T-cell (primary cell): ENCODE results near the gene ARF3. TPM values are rescaled to one million over a fixed set of nuclear protein-coding genes. Genes with fewer than 3 reads are reported as not detected.

ENCODE experiments used
- ATAC-seq, 4 experiments: fragments of 200-7000 bp in 3 of 4; fragments of 150-1000 bp in 1 of 4; cut with Tn5 transposase; replicated peaks in 1 of 4; 1 replicate in 3 of 4; 2 replicates in 1 of 4; pipeline ENCODE4 v1.10.0; 2021; ENCODE audit warnings: moderate library complexity in 3 of 4, mild to moderate bottlenecking in 2 of 4, moderate number of reproducible peaks in 1 of 4
- CTCF ChIA-PET, 2 donors: fragments of 300-600 bp; sonication (Branson Sonifier 250); formaldehyde crosslinking; loops; one replicate each; lab custom pipeline; 2022; ENCODE audit warnings: antibody characterized with exemption in 2 of 2; lab: Charles Lee
- POLR2A ChIA-PET, 2 donors: fragments of 300-600 bp; sonication (Branson Sonifier 250); formaldehyde crosslinking; loops; one replicate each; lab custom pipeline; 2022; ENCODE audit warnings: antibody characterized with exemption in 2 of 2; lab: Charles Lee
- DNase-seq, 35 experiments: peaks; one replicate each; pipeline versions ENCODE4 v3.0.0 to v3.0.0-alpha.2; 2013 to 2023
- H3K27ac ChIP-seq: one replicate; pipeline ENCODE4 v1.5.1; 2013; ENCODE audit warnings: low read length
- H3K27me3 ChIP-seq, 2 experiments: replicated peaks in 1 of 2; 1 replicate in 1 of 2; 2 replicates in 1 of 2; pipeline versions ENCODE4 v1.6.1 to v1.7.0; 2013; ENCODE audit warnings: low read length in 1 of 2, mixed read lengths in 1 of 2; ENCODE audit not compliant: control insufficient read depth in 2 of 2, insufficient read depth in 2 of 2; ENCODE audit errors: extremely low read depth in 1 of 2
- H3K36me3 ChIP-seq, 2 donors: 1 replicate in 1 of 2; 2 replicates in 1 of 2; pipeline versions ENCODE4 v1.6.1 to v1.7.0; 2013; ENCODE audit warnings: low read length in 1 of 2; ENCODE audit not compliant: control insufficient read depth in 2 of 2, insufficient read depth in 1 of 2; ENCODE audit errors: extremely low read depth in 1 of 2
- H3K4me1 ChIP-seq, 2 experiments: 1 replicate in 1 of 2; 2 replicates in 1 of 2; pipeline versions ENCODE4 v1.6.1 to v1.7.0; 2013; ENCODE audit warnings: low read length in 2 of 2, mixed read lengths in 1 of 2; ENCODE audit not compliant: insufficient read depth in 2 of 2, control insufficient read depth in 1 of 2; ENCODE audit errors: extremely low read depth in 1 of 2
- H3K4me3 ChIP-seq, 2 donors: 1 replicate in 1 of 2; 2 replicates in 1 of 2; pipeline versions ENCODE4 v1.5.1 to v1.7.0; 2013; ENCODE audit warnings: mild to moderate bottlenecking in 2 of 2, low read length in 1 of 2, moderate library complexity in 1 of 2; ENCODE audit not compliant: control insufficient read depth in 1 of 2; ENCODE audit errors: extremely low read depth in 1 of 2
- H3K9me3 ChIP-seq: 2 replicates; pipeline ENCODE4 v1.7.0; 2013
- H3K27ac Mint-ChIP-seq, 2 donors: one replicate each; pipeline ENCODE4 v1.8.0; 2020 to 2021; ENCODE audit warnings: mild to moderate bottlenecking in 2 of 2, mixed read lengths in 2 of 2
- H3K27me3 Mint-ChIP-seq, 2 donors: one replicate each; pipeline ENCODE4 v1.8.0; 2021 to 2022; ENCODE audit warnings: mixed read lengths in 2 of 2
- H3K36me3 Mint-ChIP-seq: one replicate; pipeline ENCODE4 v1.8.0; 2021; ENCODE audit warnings: mixed read lengths
- H3K4me1 Mint-ChIP-seq, 3 donors: one replicate each; pipeline ENCODE4 v1.8.0; 2020 to 2022; ENCODE audit warnings: mixed read lengths in 3 of 3, mild to moderate bottlenecking in 1 of 3
- H3K4me3 Mint-ChIP-seq, 3 donors: one replicate each; pipeline ENCODE4 v1.8.0; 2020 to 2022; ENCODE audit warnings: mild to moderate bottlenecking in 3 of 3, mixed read lengths in 3 of 3, moderate library complexity in 3 of 3
- H3K9me3 Mint-ChIP-seq, 3 donors: one replicate each; pipeline ENCODE4 v1.8.0; 2020 to 2022; ENCODE audit warnings: mixed read lengths in 3 of 3
- WGBS: methylation state at CpG from one replicate; pipeline ENCODE4 v1.1.5; 2013; ENCODE audit warnings: missing lambda C conversion rate; ENCODE audit not compliant: insufficient coverage; 5-methylcytosine and 5-hydroxymethylcytosine counted together
- total RNA-seq, 35 experiments: library from RNA in 6 of 35; stranded (reverse) in 6 of 35; fragments of 120-200 nt in 1 of 35; gene quantifications; one replicate each; pipeline versions ENCODE4 v1.2.1 to v1.2.4 and lab custom pipeline; 2013 to 2026

ARF3 gene
- total RNA-seq, 5 donors from 2014 or later (not counting 1 experiment from before 2014, with no cell fraction given) = 63.6 to 82.9 (median 74.3) TPM

GRCh38 chr12:48997719-48998496, 40.6 kb upstream of the ARF3 start:
- peaks cover 37 to 45% (median 44%) of the 10 kb centered on the region in 3 donors for H3K4me1 Mint-ChIP-seq
- peak in 3 of 4 experiments; percentile 10 to 32 (median 24) for ATAC-seq
- ChIA-PET CTCF (interaction anchor here (0.5 to 2.8 kb wide), 16 partner anchors 10 to 138 kb away, joined by 3 to 22 read pairs (median 5); partner anchors contain the start of genes WNT1 (in 2 of the 2), PRKAG1 (in 1 of the 2) and TUBA1B (in 1 of the 2)), POLR2A (interaction anchor here in 1 of 2 donors (1.1 kb wide), 1 partner anchor 22 kb away, joined by 3 read pairs; no protein-coding TSS in a partner anchor)
- peaks cover 3 to 16% of the 10 kb centered on the region in 2 donors for H3K36me3 ChIP-seq
- H3K27ac ChIP-seq = no peak overlapping the region
- H3K27me3 Mint-ChIP-seq = peaks cover 48 to 69% of the 10 kb centered on the region in 2 donors
- H3K4me1 ChIP-seq = peaks cover 3 to 44% of the 10 kb centered on the region in 2 experiments
- 4% methylated on average over 57 of the region's 57 CpGs for WGBS
- no peaks in the 10 kb centered on the region for H3K9me3 ChIP-seq
- H3K4me3 Mint-ChIP-seq = peak overlapping the region; percentile 59 to 77 (median 64)
- peaks cover 7 to 88% of the 10 kb centered on the region in 2 experiments for H3K27me3 ChIP-seq
- peak overlapping the region in 1 of 2 donors; percentile 52 for H3K27ac Mint-ChIP-seq
- H3K9me3 Mint-ChIP-seq = no peaks in the 10 kb centered on the region
- peak in 3 of 35 experiments; percentile 22 to 49 (median 30) for DNase-seq
- peak overlapping the region; percentile 35 to 41 for H3K4me3 ChIP-seq
- H3K36me3 Mint-ChIP-seq = peaks cover 23% of the 10 kb centered on the region

GRCh38 chr12:48996794-48997718, 39.8 kb upstream of the ARF3 start:
- H3K4me3 Mint-ChIP-seq = peak overlapping the region; percentile 59 to 77 (median 64)
- WGBS = 8% methylated on average over 55 of the region's 71 CpGs
- H3K9me3 Mint-ChIP-seq = no peaks in the 10 kb centered on the region
- peaks cover 45 to 63% of the 10 kb centered on the region in 2 donors for H3K27me3 Mint-ChIP-seq
- H3K27ac Mint-ChIP-seq = peak overlapping the region in 1 of 2 donors; percentile 52
- peaks cover 0 to 7% of the 10 kb centered on the region in 2 donors for H3K36me3 ChIP-seq
- peak overlapping the region; percentile 35 to 41 for H3K4me3 ChIP-seq
- peak; percentile 47 to 76 (median 55) for ATAC-seq
- H3K9me3 ChIP-seq = no peaks in the 10 kb centered on the region
- peaks cover 37 to 45% (median 44%) of the 10 kb centered on the region in 3 donors for H3K4me1 Mint-ChIP-seq
- H3K27me3 ChIP-seq = peaks cover 7 to 84% of the 10 kb centered on the region in 2 experiments
- DNase-seq = peak in 33 of 35 experiments; percentile 39 to 78 (median 56)
- H3K4me1 ChIP-seq = peaks cover 3 to 44% of the 10 kb centered on the region in 2 experiments
- ChIA-PET POLR2A (interaction anchor here in 1 of 2 donors (0.6 to 1.1 kb wide), 2 partner anchors 22 to 23 kb away, joined by 3 read pairs; no protein-coding TSS in a partner anchor), CTCF (interaction anchor here (0.5 to 2.8 kb wide), 22 partner anchors 9 to 143 kb away, joined by 3 to 22 read pairs (median 4); partner anchors contain the start of genes WNT1 (in 2 of the 2), PRKAG1 (in 1 of the 2) and TUBA1B (in 1 of the 2))
- H3K36me3 Mint-ChIP-seq = peaks cover 14% of the 10 kb centered on the region
- H3K27ac ChIP-seq = no peak overlapping the region

- CTCF ChIA-PET = interaction anchor here (0.5 to 1.5 kb wide), 5 partner anchors 9 to 668 kb away, joined by 3 to 5 read pairs (median 3); partner anchors contain the start of gene DDX23 (in 1 of the 2)
- Mint-ChIP-seq H3K9me3 (no peaks in the 10 kb centered on the region), H3K27ac (peak overlapping the region in 1 of 2 donors; percentile 41), H3K36me3 (peaks cover 1% of the 10 kb centered on the region), H3K4me1 (peaks cover 36 to 42% (median 39%) of the 10 kb centered on the region in 3 donors), H3K4me3 (peak overlapping the region in 2 of 3 donors; percentile 10 to 65), H3K27me3 (peaks cover 39 to 57% of the 10 kb centered on the region in 2 donors)
- ATAC-seq = peak in 3 of 4 experiments; percentile 19 to 35 (median 33)
- Histone ChIP-seq H3K27me3 (peaks cover 7 to 80% of the 10 kb centered on the region in 2 experiments), H3K36me3 (no peaks in the 10 kb centered on the region), H3K9me3 (no peaks in the 10 kb centered on the region), H3K4me1 (peaks cover 3 to 42% of the 10 kb centered on the region in 2 experiments), H3K4me3 (no peak overlapping the region), H3K27ac (no peak overlapping the region)
- POLR2A ChIA-PET = interaction anchor here in 1 of 2 donors (0.6 kb wide), 1 partner anchor 377 kb away, joined by 4 read pairs; no protein-coding TSS in a partner anchor
- WGBS = 5% methylated on average over 21 of the region's 32 CpGs
- peak in 10 of 35 experiments; percentile 32 to 68 (median 45) for DNase-seq
These were observed 38.0 kb upstream of the ARF3 start for GRCh38 chr12:48995086-48995879.

GRCh38 chr12:48994224-48995085, 37.2 kb upstream of the ARF3 start:
- H3K4me3 ChIP-seq = no peak overlapping the region
- no peak for DNase-seq
- Mint-ChIP-seq H3K27me3 (peaks cover 39 to 54% of the 10 kb centered on the region in 2 donors), H3K36me3 (no peaks in the 10 kb centered on the region), H3K9me3 (no peaks in the 10 kb centered on the region), H3K4me1 (peaks cover 27 to 34% (median 31%) of the 10 kb centered on the region in 3 donors), H3K27ac (no peak overlapping the region), H3K4me3 (peak overlapping the region in 1 of 3 donors; percentile 10)
- WGBS = 51% methylated on average over 7 of the region's 32 CpGs
- no peak for ATAC-seq
- POLR2A ChIA-PET = no interaction called here
- H3K27me3 ChIP-seq = peaks cover 7 to 73% of the 10 kb centered on the region in 2 experiments
- H3K4me1 ChIP-seq = peaks cover 3 to 34% of the 10 kb centered on the region in 2 experiments
- no peak overlapping the region for H3K27ac ChIP-seq
- no peaks in the 10 kb centered on the region for H3K9me3 ChIP-seq
- CTCF ChIA-PET = interaction anchor here (0.6 to 2.1 kb wide), 9 partner anchors 8 to 669 kb away, joined by 3 to 6 read pairs (median 3); partner anchors contain the start of gene DDX23 (in 1 of the 2)
- no peaks in the 10 kb centered on the region for H3K36me3 ChIP-seq
